Fibroblast of pulmonary artery (primary cell): Measurements from ENCODE around the gene GLCE.

Experiments used
- DNase-seq: peaks from one replicate; pipeline ENCODE4 v3.0.0-alpha.2; 2010; ENCODE audit warnings: low read depth
- H3K4me3 ChIP-seq: replicated peaks from 2 replicates; pipeline ENCODE4 v1.5.1; 2011; ENCODE audit warnings: low read depth, mild to moderate bottlenecking, control low read depth, low read length, moderate library complexity
- TF ChIP-seq, protein P1 (sequence below): IDR thresholded peaks from 2 replicates; pipeline ENCODE4 v1.5.1; 2011; ENCODE audit warnings: mild to moderate bottlenecking, control low read depth, low read length, inconsistent platforms; ENCODE audit errors: missing control alignments

GLCE gene

GRCh38 chr15:69144530-69144929 lies 15.9 kb upstream of the GLCE start:
- TF ChIP-seq, protein P1, sequence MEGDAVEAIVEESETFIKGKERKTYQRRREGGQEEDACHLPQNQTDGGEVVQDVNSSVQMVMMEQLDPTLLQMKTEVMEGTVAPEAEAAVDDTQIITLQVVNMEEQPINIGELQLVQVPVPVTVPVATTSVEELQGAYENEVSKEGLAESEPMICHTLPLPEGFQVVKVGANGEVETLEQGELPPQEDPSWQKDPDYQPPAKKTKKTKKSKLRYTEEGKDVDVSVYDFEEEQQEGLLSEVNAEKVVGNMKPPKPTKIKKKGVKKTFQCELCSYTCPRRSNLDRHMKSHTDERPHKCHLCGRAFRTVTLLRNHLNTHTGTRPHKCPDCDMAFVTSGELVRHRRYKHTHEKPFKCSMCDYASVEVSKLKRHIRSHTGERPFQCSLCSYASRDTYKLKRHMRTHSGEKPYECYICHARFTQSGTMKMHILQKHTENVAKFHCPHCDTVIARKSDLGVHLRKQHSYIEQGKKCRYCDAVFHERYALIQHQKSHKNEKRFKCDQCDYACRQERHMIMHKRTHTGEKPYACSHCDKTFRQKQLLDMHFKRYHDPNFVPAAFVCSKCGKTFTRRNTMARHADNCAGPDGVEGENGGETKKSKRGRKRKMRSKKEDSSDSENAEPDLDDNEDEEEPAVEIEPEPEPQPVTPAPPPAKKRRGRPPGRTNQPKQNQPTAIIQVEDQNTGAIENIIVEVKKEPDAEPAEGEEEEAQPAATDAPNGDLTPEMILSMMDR = no peak
- DNase-seq = no peak
- no peak overlapping the region for H3K4me3 ChIP-seq

DNA sequence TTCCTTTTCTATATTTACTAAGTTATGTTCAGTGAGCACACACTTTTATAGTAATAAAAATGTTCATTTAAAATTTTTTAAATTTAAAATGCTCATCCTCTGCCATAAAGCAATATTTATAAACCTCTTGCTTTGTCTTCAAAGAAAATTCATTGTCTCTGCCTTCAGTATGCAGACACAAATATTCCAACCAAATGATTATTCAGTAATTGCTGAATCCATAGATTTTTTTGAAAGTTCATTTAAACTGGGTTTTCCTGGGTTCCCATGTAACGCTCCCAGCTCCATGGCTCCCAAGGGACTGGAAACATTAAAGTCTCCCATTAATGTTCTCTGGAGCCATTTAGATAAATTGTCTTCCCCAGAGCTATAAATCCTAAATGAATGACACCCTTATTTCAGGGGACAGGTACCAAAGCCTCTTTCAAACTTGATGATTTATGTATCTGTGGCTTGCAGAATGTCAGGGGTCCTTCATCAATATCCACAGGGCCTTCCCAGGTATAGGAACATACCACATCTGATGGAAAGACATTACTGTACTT lies 15.2 kb upstream of the GLCE start:
- no peak overlapping the region for H3K4me3 ChIP-seq
- DNase-seq = no peak
- TF ChIP-seq, protein P1 = no peak

GRCh38 chr15:69145694-69146492 lies 14.5 kb upstream of the GLCE start:
- TF ChIP-seq, protein P1 = no peak

GRCh38 chr15:69146724-69147435 lies 13.6 kb upstream of the GLCE start:
- TF ChIP-seq, protein P1 = no peak
- H3K4me3 ChIP-seq = no peak overlapping the region
- DNase-seq = no peak

More at GRCh38 chr15:69145694-69146492, 14.5 kb upstream of the GLCE start:
- DNase-seq = peak; percentile 71
- no peak overlapping the region for H3K4me3 ChIP-seq

GRCh38 chr15:69148465-69148864 lies 12.0 kb upstream of the GLCE start:
- TF ChIP-seq, protein P1 = no peak
- no peak overlapping the region for H3K4me3 ChIP-seq
- no peak for DNase-seq

DNA sequence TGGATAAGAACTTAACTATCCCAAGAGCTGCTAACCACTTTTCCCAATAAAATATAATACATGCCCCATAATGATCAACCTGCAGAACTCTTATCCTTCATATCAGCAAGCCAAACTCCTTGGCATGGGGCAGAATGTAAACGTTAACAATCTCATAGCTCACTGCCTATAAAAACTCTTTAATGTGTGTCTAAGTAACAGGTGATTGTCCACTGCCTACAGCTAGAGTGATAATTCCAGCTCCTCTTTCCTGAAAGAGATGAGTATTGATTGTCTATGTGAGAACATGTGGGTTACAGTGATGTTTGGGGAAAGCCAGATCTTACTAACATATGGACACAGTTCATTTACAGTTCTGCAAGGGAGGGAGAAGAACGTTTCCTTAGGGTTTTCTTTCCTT lies 11.3 kb upstream of the GLCE start:
- DNase-seq = no peak
- TF ChIP-seq, protein P1 = no peak

More for the DNA sequence above, 11.3 kb upstream of the GLCE start:
- no peak overlapping the region for H3K4me3 ChIP-seq
